NCI-H2227 treated with DMSO at 0.1 percent for 48 hours (cell line): ENCODE results near the gene SCN3B.
"Not testable (repeated sequence)": the region's sequence is repeated elsewhere in the genome, so short reads cannot be mapped to it uniquely, and the experiment has no call there.

Experiments
- DNase-seq: peaks from one replicate; lab custom pipeline; 2025; lab: John Stamatoyannopoulos, UW

The SCN3B gene

DNA sequence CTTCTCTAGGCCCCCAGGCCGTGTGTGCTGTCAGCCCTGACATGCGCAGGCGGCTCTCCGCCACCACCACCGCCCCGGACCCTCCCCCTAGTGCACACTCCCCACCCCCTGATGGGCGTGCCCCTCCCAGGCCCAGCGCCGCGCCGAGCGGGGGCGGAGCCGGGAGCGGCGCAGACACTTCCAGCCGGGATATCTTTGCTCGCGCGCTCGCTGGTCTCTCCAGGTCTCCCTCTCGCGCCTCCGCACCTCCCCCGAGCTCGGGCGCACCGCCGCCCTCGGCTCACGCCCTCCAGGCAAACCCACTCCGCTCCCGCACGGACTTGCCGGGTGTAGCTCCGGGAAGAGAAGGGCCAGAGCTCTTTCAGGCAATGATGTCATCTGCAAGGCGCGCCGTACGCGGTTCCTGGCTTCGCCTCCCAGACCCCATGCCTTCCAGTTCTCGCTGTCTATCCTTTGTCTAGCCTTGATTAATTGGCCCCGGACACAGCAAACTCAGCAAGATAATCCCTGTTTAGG lies at the start of gene SCN3B:
TSS of gene SCN3B (minus strand) at position 59 of the 516 bp plus-strand sequence. CDS start 823 bp downstream, outside the sequence.
- peak; percentile 68 for DNase-seq

- DNase-seq, result no peak
Observed at GRCh38 chr11:123702696-123703095, 48.3 kb upstream of the SCN3B start.

DNA sequence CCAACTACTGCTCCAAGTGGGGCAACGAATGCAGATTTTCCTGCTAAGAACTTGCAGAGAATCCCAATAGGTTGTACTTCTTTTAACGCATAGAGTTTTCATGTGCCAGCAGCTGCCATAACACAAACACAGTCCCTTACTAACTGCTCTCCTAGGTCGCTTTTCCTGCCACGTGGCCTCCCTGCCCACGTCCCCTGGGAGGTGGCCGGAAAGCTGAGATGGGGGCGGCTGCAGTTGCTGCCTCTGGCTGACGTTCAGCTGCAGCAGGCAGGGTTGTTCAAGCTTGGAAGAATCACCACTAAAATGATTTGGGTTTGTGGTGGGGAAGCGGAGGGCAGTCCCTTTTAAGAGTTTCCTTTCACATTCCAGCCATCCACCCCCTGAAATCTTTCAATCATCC lies 47.7 kb upstream of the SCN3B start:
- DNase-seq, result no peak

DNA sequence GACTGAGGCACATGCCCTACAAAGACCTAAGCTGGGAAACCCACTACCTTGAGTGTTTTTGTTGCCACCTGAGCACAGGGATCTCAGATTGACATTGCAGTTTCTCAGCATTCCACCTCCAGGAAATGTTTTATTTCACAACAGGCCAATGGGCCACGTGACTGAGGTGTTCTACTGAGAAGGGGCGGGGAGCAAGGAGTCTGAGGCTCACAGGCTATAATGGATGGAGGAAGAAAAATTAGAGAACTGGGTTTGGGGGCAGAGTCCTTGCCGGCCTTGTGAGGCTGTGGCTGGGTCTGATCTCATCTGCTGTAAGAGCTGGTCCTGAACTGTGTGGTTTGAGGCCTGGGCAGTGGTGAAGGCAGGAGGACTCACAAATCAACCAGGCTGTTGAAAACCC lies 46.3 kb upstream of the SCN3B start:
- no peak for DNase-seq

DNA sequence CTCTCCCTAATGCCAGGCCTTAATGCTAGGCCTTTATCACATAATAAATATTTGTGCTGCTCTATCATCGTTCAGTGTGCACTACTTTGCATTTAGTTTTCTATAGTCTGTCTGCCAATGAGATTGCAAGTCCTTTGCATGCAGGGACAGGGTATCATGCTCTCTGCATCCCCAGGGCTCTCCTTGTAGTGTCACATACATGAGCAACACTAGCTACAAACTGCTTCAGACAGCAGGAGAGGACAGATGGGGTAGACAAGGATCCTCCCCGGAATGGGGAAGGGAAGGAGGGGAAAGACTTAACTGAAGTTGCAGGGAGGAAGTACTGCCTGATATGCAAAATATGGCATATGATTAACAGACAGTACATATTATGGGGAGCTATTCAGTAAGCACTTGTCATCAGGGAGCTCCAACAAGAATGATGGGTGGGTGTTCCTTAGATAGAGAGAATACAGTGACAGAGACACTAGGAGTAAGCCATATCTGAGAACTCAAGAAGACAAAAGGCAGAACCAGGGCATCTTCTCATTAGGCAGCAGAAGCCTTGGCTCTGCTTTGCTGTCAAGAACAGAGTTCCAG lies 44.2 kb upstream of the SCN3B start:
- DNase-seq, result no peak

GRCh38 chr11:123696183-123696582 lies 41.8 kb upstream of the SCN3B start:
- DNase-seq, result no peak

DNA sequence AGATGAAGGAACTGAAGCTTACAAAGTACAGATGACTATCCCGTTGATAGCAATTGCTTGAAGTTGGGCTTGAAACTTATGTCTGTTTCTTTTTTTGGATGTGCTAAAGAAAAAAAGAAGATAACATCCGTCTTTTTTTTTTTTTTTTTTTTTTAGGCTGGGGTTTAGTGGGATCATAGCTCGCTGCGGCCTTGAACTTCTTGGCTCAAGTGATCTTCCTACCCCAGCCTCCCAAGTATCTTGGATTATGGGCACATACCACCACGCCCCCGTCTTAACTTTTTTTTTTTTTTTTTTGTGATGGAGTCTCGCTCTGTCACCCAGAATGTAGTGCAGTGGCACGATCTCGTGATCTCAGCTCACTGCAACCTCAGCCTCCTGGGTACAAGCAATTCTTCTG lies 40.8 kb upstream of the SCN3B start:
- no peak for DNase-seq

DNA sequence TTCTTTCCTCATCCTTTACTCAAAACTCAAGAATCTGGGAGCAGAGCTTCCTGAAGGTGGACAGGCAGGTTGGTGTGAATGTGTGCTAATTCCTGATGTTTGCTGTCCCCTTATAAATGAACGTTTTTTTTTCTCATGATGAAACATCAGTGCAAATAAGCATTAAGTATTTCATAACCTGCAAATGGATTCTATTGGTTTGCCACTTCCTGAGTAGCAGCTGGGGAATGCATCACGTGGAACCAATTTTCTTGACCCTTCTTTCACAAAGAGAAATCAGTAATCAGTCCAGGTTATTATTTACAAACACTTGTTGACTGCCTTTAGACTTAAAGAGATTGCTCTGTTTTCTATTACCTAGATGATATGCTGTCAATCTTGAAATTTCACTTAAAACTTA lies 40.1 kb upstream of the SCN3B start:
- DNase-seq, result no peak

DNA sequence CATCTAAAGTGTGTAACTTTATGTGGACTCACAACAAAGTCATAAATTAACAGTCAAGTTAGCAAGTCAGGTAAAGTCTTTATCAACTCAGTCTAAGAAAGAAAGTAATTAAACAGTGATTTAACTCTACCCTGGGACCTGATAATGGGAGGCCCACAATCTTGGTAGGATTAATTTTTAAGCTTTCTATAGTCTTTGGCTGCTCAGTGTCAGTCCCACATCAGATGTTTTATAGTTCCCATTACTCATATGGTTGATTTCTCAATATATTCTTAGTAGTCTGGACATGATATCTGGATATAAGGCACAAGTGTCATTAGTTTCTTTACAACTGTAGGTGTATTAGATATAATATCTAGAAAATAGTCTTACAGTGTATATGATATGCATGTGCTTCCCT lies 38.5 kb upstream of the SCN3B start:
- no peak for DNase-seq

- no peak for DNase-seq
Observed at GRCh38 chr11:123690485-123690884, 36.1 kb upstream of the SCN3B start.

DNA sequence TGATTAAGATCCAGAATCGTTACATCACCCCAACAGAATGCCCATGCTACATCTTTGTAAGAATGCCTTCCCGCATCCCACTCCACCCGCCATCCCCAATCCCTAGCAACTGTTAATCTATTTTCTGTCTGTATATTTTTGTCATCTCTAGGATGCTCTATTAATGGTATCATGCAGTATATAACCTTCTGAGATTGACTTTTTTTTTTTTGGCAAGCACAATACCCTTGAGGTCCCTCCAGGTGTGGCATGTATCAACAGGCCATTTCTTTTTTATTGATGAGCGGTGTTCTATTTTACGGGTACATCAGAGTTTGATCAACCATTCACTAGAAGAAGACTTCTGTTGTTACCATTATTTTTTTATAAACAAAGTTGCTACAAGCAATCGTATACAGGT lies 30.2 kb upstream of the SCN3B start:
- DNase-seq, result no peak

- peak; percentile 12 for DNase-seq
Observed at GRCh38 chr11:123683428-123684170, 29.2 kb upstream of the SCN3B start.

DNA sequence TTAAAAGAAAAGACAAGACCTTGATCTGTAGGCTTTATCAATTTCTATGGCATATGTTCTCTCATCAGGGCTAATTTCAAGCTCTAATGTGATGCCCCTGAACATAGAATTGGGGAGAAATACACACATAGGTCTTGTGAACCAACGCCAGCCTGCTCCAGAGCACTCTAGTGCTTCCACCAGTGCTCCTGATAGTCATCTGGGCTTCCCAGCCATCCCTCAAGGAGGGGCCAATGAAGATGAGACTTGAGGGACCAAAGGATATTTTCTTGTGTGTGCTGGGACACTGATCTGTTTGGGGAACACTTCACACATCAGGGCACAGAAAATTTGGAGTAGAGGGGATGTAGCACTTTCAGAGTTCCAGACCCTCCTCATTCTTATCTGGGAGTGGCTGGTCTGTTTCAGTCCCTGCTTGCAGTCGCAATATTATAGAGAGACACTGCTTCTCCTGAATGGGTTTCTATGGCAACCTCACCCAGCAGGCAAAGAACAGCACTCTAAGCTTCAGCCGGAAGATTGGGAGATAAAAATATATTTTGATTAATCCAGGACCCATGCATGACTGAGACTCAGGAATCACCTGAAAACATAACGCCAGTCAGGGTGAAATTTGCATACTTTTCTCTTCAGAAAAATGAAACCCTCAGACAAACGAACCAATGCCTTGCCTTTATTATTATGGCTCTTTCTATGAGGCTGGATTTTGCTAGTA lies 28.4 kb upstream of the SCN3B start:
- DNase-seq, result peak; percentile 41

DNA sequence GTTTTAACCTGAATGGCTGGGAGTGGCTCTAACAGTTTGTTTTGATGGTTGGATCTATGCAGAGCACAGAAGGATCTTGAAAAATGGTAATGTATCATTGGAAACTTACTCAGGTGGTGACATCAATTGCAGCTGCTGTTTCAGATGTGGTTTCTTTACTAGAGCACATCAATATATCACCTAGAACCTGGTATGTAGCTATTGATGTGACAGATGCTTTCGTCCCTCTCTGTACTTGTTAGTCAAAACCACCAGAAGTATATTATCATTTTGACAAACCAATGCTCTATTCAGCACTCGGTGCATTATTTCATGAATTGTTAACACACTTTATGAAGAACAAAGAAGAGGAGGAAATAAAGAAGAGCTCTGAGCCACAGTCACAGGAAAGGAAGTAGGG lies 26.6 kb upstream of the SCN3B start:
- no peak for DNase-seq

- DNase-seq, result no peak
Observed at GRCh38 chr11:123678246-123678645, 23.8 kb upstream of the SCN3B start.

DNA sequence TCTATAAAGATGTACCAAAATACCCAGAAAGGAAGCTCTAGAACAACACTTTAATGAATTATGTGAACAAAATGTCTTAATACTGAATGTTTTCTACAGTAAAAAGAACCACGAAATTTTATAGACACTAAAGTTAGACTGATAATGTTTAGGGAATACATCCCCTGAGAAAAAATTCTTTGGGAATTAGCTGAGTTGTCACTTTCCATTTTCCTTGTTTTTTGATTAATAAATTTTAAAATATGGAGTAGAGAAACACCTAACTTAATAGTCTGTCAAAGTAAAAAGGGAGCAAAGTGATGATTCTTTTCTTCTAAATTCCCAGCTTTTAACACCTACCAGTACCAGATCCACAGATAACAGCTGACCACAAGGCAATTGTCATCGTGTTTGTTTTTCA lies 23.1 kb upstream of the SCN3B start:
- DNase-seq, result no peak

DNA sequence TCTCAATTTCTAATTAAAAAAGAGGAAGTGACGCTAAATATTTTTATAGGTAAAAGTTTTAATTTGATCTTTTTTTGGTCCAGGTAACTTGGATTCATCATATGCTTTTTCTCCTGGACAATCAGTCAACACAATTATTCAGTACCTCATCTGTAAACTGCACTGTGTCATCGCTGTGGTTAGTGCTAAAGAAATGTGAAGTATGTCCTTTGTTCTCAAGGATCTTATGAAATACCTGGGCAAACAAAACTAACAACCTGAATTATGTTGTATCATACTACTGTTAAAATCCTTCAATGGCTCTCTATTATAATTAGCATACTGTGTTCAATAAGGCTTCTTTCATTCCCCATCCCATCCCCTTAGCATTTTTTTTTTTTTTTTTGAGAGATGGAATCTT lies 19.9 kb upstream of the SCN3B start:
- no peak for DNase-seq

DNA sequence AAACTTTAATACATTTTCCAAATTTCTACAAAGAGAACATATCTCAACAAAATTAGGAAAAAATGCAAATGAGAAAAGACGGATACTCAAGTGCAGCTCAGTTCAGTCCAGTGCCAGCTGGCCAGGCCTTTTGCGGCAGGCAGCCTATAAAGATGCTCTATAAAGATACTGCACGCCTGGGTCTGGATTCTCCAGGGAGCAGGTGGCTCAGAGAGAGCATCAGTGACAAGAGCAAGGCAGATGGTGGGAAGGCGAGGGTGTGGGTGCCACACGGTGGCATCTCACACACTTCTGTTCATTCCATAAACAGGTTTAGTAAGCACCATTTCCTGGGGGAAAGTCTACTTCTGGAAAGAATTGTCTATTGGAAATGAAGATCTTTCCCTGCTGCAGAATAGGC lies 18.1 kb upstream of the SCN3B start:
- no peak for DNase-seq

DNA sequence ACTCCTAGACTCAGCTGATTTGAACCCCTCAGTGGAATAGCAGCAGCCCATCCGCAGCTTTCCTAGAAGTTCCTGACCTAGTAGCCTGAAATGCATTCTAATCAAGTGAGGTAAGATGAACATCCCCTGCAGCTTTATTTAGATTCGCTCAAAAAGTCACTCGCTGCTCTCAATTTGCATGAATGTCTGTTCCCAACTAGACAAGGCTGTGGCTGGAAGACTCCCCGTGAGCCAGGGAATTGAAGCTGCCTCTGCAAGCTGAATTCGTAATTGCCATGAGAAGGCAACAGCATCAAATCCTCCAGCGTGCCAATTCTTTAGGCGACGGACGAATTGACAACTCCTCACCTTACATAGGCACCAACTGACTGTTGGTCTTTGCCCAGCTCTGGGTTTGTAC lies 17.1 kb upstream of the SCN3B start:
- no peak for DNase-seq

GRCh38 chr11:123670081-123670480 lies 15.7 kb upstream of the SCN3B start:
- no peak for DNase-seq

DNA sequence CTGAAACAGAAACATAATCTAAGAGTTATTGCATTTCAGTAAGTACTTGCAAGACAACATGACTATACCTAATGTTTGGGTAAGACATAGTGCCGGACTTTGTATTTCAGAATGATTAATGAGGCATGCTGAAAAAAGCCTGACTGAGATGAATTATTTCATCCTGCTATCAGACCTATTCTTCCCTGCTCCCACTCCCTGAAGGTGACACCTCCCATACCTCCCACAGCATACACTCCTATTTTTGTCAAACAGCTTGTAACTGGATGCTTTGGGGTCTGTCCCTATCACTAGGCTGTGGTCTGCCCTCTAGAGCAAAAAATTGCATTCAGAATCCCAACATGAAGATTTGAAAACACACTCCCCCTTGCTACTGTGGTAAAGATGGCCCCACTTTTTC lies 10.9 kb upstream of the SCN3B start:
- DNase-seq, result no peak

GRCh38 chr11:123659965-123660364 lies 5.5 kb upstream of the SCN3B start:
- DNase-seq, result not testable (repeated sequence)

- no peak for DNase-seq
Observed at GRCh38 chr11:123659311-123659710, 4.9 kb upstream of the SCN3B start.
